ENCODE results near the gene OR1G1. TPM values are rescaled to one million over a fixed set of nuclear protein-coding genes. Genes with fewer than 3 reads are reported as not detected.
"Not testable (repeated sequence)": the region's sequence is repeated elsewhere in the genome, so short reads cannot be mapped to it uniquely, and the experiment has no call there.

The OR1G1 gene
- not detected in 2 replicates for total RNA-seq

DNA sequence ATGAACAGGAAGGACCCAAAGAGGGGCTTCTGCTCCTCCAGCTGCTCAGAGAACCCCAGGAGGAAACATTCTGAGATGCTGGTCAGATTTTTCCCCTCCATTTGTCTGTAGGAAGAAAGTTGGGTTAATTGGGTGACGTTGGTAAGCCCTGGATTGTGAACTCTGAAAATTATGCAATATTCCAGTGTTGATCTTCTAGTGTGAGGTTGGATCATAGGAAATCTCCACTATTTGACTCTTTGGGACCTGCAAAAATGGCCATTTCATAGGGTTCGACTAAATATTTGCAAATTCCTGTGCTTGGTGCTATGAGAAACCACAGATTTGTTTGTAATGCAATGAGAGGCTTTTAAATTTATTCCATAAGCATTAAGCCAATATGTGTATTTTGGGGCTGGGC, at the start of gene OR1G1:
OR1G1 (minus strand) TSS at position 101 of the 400 bp plus-strand sequence; CDS start at position 101, 0 bp downstream.
- TF ChIP-seq, protein P1, sequence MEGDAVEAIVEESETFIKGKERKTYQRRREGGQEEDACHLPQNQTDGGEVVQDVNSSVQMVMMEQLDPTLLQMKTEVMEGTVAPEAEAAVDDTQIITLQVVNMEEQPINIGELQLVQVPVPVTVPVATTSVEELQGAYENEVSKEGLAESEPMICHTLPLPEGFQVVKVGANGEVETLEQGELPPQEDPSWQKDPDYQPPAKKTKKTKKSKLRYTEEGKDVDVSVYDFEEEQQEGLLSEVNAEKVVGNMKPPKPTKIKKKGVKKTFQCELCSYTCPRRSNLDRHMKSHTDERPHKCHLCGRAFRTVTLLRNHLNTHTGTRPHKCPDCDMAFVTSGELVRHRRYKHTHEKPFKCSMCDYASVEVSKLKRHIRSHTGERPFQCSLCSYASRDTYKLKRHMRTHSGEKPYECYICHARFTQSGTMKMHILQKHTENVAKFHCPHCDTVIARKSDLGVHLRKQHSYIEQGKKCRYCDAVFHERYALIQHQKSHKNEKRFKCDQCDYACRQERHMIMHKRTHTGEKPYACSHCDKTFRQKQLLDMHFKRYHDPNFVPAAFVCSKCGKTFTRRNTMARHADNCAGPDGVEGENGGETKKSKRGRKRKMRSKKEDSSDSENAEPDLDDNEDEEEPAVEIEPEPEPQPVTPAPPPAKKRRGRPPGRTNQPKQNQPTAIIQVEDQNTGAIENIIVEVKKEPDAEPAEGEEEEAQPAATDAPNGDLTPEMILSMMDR (conservative IDR thresholded peaks at IDR 0.05; ENCODE audit: low read depth, low read length): no peak
- no peak for DNase-seq (ENCODE audit: low read depth)
- H3K4me3 ChIP-seq (ENCODE audit: low read depth, low read length): no peak within 1 kb of the TSS

DNA sequence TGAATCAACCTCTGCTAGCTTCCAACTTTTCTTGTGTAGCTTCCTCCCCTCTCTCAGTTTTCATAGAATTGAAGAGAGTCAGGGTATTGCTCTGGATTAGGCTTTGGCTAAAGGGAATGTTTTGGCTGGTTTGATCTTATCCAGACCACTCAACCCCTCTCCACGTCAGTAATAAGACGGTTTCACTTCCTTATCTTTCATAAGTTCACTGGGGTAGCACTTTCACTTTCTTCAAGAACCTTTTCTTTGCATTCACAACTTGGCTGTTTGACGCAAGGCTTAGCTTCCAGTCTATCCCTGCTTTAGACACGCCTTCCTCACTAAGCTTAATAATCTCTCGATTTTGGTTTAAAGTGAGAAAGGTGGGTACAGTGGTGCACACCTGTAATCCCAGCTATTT, 40.2 kb upstream of the OR1G1 start:
- TF ChIP-seq, protein P1 (conservative IDR thresholded peaks at IDR 0.05; ENCODE audit: low read depth, low read length): no peak

DNA sequence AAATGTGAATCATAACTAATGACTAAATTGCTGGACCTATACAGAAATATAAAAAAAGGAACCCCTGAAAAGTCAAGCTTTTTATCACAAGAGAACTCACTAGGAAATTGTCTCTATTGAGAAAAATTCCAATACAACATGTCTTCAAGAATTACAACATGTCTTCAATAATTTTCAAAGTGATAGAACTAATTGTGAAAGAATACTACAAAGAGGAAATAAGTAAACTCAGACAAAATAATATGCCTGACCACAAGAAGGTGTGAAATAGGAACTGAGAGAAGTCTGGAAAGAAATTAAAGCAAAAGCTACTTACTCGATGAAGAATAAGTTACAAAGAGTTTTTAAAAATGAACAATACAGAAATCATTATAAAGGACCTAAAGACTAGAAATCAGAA, 29.9 kb upstream of the OR1G1 start:
- TF ChIP-seq, protein P1 (conservative IDR thresholded peaks at IDR 0.05; ENCODE audit: low read depth, low read length): no peak
- DNase-seq (ENCODE audit: low read depth): no peak

More for the DNA sequence above, 40.2 kb upstream of the OR1G1 start:
- DNase-seq (ENCODE audit: low read depth): no peak
- no peak overlapping the region for H3K4me3 ChIP-seq (ENCODE audit: low read depth, low read length)

DNA sequence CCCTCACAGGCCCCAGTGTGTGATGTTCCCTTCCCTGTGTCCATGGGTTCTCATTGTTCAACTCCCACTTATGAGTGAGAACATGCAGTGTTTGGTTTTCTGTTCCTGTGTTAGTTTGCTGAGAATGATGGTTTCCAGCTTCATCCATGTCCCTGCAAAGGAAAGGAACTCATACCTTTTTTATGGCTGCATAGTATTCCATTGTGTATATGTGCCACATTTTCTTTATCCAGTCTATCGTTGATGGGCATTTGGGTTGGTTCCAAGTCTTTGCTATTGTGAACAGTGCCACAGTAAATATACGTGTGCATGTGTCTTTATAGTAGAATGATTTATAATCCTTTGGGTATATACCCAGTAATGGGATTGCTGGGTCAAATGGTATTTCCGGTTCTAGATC, 10.1 kb upstream of the OR1G1 start:
- H3K4me3 ChIP-seq (ENCODE audit: low read depth, low read length); DNase-seq (ENCODE audit: low read depth): not testable (repeated sequence)

More for the DNA sequence above, 29.9 kb upstream of the OR1G1 start:
- H3K4me3 ChIP-seq (ENCODE audit: low read depth, low read length): no peak overlapping the region

DNA sequence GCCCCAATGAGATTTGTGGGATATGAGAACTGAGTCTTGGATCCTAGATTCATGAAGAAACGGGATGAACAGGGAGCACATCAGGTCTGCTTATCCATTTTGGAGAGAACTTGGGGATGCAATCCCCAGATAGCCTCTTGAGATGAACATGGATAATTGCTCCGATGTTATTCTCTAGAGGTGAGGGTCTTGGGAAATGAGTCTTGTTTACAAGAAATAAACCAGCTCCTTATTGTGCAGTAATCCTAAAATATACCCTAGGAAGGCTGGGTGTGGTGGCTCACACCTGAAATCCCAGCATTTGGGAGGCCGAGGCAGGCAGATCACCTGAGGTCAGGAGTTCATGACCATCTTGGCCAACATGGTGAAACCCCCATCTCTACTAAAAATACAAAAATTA, 23.0 kb downstream of the OR1G1 start, which contains the start of gene OR1D2:
OR1D2 (minus strand) TSS at position 101 of the 400 bp plus-strand sequence. CDS start 11,426 bp downstream, outside the sequence.
- TF ChIP-seq, protein P1 (conservative IDR thresholded peaks at IDR 0.05; ENCODE audit: low read depth, low read length): no peak
- DNase-seq (ENCODE audit: low read depth): no peak

More for the DNA sequence above, 23.0 kb downstream of the OR1G1 start, which contains the start of gene OR1D2:
- H3K4me3 ChIP-seq (ENCODE audit: low read depth, low read length): no peak within 1 kb of the TSS

Other genes with a start within 250 kb of the OR1G1 start
- not detected in 2 replicates for gene OR1D5, start 63.9 kb downstream of the OR1G1 start, total RNA-seq
- not detected in 2 replicates for gene OR1D2, start 23.1 kb downstream of the OR1G1 start, total RNA-seq
- gene OR1A2, start 70.0 kb upstream of the OR1G1 start, total RNA-seq: not detected in 2 replicates
- gene OR1A1, start 80.1 kb upstream of the OR1G1 start, total RNA-seq: not detected in 2 replicates
- not detected in 2 replicates for gene OR3A1, start 170.8 kb upstream of the OR1G1 start, total RNA-seq

All from epithelial cell of proximal tubule (primary cell).